D721Med (cell line): Measurements from ENCODE around the gene PLPP3.

Source experiments
- DNase-seq: peaks from one replicate; pipeline ENCODE4 v3.0.0; 2011; ENCODE audit warnings: low spot score; ENCODE audit not compliant: insufficient read length
- FAIRE-seq: peaks from 2 replicates; lab custom pipeline; 2011; peaks lifted over from hg19 to GRCh38; lab: Jason Lieb, UNC
- TF ChIP-seq, protein P1 (sequence below): IDR thresholded peaks from 2 replicates; pipeline ENCODE4 v1.5.1; 2012; ENCODE audit warnings: mild to moderate bottlenecking, control low read depth; ENCODE audit not compliant: insufficient read depth; ENCODE audit errors: missing control alignments

The PLPP3 gene

DNA sequence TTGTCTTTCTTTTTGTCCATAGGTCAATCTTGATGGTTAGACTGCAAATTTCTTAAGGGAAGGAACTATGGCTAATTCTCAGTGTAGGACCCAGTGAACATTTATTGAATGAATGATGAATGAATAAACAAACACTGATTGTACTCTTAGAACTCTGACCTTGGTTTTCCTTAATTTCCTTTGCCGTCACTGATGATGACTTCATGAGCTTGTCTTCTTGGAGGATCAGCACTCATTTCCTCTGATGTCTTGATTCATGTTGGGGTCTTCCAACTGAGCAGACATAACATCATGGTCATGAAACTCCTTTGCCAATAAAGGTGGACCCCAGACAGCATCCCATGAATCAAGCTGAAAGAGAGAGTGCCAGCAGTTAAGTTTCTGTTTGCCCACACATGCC, 96.3 kb downstream of the PLPP3 start:
- DNase-seq (no peak), FAIRE-seq (no peak)
- TF ChIP-seq, protein P1, sequence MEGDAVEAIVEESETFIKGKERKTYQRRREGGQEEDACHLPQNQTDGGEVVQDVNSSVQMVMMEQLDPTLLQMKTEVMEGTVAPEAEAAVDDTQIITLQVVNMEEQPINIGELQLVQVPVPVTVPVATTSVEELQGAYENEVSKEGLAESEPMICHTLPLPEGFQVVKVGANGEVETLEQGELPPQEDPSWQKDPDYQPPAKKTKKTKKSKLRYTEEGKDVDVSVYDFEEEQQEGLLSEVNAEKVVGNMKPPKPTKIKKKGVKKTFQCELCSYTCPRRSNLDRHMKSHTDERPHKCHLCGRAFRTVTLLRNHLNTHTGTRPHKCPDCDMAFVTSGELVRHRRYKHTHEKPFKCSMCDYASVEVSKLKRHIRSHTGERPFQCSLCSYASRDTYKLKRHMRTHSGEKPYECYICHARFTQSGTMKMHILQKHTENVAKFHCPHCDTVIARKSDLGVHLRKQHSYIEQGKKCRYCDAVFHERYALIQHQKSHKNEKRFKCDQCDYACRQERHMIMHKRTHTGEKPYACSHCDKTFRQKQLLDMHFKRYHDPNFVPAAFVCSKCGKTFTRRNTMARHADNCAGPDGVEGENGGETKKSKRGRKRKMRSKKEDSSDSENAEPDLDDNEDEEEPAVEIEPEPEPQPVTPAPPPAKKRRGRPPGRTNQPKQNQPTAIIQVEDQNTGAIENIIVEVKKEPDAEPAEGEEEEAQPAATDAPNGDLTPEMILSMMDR: no peak

- FAIRE-seq: no peak
- TF ChIP-seq, protein P1: no peak
- DNase-seq: no peak
These were observed 96.9 kb downstream of the PLPP3 start for GRCh38 chr1:56482486-56482885.

DNA sequence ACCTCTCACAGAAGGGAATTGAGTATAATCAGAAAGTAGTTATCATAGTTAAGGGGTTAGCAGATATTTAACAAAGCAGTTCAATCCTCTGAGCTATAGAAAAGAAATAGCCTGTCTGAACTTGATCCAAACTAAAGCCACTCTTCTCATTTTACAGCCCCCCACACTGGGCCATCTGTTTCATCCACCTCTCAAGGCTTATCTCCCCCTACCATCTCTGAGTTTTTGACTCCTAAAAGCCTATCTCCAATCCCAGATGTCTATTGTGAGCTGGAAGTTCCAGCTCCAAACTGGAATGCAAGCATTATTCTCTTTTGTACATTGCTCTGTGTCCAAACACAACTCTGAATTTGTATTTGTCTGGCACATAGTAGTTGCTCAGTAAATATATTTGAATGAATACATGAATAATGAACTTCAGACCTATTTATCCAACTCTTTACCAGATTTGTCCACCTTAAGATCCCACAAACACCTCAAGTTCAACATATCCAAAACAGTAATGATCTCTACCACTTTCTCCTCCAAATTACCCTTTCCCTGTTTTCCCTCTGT, 98.1 kb downstream of the PLPP3 start:
- no peak for FAIRE-seq
- DNase-seq: no peak
- TF ChIP-seq, protein P1: no peak

GRCh38 chr1:56478734-56479133, 100.6 kb downstream of the PLPP3 start:
- TF ChIP-seq, protein P1: no peak
- FAIRE-seq: no peak
- no peak for DNase-seq

- FAIRE-seq (no peak), DNase-seq (no peak)
- TF ChIP-seq, protein P1: no peak
These were observed 101.9 kb downstream of the PLPP3 start for GRCh38 chr1:56477164-56478111.

GRCh38 chr1:56473582-56474270, 105.6 kb downstream of the PLPP3 start:
- FAIRE-seq (no peak), DNase-seq (no peak)
- TF ChIP-seq, protein P1: no peak

- no peak for DNase-seq
- TF ChIP-seq, protein P1: no peak
- no peak for FAIRE-seq
These were observed 106.5 kb downstream of the PLPP3 start for GRCh38 chr1:56472860-56473259.
